IPS-NIHi7 (cell line): ENCODE data around the gene SKA1.
"Not testable (repeated sequence)": the region's sequence is repeated elsewhere in the genome, so short reads cannot be mapped to it uniquely, and the experiment has no call there.

Experiments
- DNase-seq: peaks from one replicate; pipeline ENCODE4 v3.0.0; 2012; ENCODE audit warnings: mixed read lengths; ENCODE audit errors: extremely low spot score

Gene SKA1

DNA sequence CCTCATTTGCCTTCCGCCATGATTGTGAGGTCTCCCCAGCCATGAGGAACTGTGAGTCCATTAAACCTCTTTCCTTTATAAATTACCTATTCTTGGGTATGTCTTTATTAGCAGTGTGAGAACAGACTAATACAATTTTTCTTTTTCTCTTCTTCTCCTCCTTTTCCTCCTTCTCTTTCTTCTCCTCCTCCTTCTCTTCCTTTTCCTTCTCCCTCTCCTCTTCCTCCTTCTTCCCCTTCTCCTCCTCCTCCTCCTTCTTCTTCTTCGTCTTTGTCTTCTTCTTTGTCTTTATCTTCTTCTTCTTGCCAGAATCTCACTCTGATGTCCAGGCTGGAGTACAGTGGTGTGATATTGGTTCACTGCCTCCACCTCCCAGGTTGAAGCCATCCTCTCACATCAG is 20.2 kb downstream of the SKA1 start:
- DNase-seq = no peak

DNA sequence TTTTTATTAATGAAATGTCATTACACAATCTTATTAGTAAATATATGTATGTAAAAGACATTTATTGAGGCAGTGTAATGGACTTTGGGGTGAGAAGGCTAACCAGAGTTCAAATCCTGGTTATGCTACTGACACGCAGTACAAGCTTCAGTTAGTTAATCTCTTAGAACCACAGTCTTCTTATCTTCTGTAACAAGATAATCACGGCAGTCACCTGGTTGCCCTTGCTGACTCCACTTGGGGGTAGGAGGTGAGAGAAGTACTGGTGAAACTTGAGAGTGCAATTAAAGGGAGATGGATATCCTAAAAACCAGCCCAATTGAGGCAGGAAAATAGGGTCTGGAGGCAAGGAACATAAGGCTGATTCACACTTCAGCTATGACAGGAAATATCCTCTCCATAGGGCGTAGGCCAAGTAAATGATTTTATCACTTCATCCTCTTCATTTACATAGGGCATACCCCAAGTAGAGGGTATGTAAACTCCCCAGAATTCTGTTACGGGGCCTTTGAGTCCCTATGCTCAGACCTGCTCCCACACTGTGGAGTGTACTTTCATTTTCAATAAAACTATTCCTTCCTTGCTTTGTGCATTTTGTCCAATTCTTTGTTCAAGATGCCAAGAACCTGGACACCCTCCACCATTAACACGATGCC is 21.3 kb downstream of the SKA1 start:
- no peak for DNase-seq

DNA sequence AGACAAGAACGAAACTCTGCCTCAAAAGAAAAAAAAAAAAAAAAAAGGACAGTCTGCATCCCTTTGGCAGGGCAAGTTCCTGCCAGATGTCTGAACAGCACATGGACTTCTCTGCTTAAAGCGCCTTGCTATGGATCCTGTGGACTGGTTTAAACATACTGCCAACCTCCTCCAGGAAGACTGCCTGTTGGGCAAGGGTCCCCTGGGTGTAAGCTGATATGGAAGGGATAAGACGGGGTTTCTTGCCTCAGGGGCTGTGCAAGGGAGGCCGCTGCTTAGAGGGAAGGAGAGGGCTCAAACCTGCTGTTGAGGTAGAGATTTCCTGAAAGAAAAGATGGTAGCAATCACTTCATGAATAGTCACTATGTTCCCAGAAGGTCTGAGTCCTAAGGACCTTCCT is 22.2 kb downstream of the SKA1 start:
- DNase-seq = no peak

DNA sequence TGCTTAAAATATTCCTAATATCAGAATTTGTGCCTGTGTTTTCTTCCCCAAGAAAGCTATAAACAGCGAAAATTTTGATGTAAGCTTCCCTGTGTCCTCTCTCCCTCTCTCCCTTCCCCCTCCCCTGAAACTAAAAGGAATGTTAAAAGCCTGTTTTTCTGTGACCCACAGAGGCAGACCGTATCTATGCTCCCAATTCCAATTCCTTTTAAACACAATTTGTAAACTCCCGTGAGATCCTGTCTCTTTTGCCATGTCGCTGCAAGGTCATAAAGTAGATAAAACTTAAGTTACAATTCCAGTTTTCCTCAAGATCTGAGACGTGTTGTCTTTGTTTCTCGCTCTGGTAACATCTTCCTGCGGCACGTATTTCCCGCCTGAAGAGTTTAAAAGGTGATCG is 23.3 kb downstream of the SKA1 start:
- no peak for DNase-seq

DNA sequence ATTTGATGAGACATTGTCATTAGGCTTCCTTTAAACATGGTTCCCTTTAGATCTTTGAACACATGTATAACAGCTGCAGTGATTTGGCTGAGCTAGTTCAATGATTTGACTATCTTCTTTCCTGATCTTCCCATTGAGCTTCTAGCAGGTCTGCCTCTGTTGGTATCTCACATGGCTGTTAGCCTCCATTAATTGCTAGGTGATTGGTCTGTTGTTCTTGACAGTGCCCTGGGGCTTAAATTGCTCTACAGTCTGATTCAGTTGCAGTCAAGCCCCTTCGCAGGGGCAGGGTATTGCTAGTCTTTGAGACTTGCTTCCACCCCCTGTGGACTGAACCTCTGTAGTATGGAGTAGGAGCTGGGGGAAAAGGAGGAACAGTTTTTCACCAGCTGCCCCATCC is 24.1 kb downstream of the SKA1 start:
- peak; percentile 21 for DNase-seq

DNA sequence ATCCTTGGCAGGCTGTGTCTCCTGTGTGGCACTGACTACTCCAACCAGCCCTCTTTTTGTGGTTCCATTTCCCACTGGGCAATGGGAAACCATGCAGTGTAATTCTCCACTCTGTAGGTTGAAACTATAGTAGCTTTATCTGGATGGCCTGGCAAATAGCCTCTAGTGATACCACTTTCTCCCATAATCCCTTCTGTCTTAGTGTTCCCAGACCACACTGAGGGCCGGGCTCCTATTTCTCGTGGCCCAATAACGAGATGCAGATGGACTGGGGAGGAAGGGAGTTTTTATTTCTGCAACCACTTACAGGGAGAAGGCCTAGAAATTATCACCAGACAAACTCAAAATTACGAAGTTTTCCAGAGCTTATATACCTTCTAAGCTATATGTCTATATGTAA is 24.7 kb downstream of the SKA1 start:
- no peak for DNase-seq

DNA sequence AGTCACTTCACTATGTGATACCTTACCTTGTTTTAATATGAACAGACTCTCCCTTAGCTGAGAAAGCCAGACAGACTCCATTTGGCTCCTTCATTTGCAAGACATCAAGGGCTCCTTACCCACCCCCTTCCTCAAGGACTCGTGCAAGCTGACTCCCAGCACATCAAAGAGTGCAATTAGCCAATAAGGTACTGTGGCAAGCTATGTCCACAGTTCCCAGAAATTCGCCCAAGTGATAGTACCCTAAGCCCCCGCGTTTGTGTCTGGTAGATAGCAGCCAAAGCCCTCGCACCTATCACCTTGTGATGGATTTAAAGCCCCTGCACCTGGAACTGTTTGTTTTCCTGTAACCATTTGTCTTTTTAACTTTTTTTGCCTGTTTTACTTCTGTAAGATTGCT is 25.6 kb downstream of the SKA1 start:
- not testable (repeated sequence) for DNase-seq

DNA sequence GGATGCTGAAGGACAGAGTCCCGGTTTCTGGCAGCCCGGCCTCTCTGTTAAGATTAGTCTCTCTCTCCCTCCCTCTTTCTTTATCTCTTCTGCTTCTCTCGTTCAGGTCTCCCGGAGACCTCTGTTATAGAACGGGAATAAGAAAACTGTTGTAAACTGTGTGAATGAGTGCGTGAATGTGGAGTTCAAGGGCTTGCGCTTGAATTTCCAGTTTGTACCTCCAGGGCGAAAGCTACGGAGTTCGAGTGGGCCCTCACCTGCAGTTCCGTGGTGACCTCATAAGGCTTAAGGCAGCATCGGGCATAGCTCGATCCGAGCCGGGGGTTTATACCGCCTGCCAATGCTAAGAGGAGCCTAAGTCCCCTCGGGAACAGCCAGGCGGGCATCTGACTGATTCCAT is 26.4 kb downstream of the SKA1 start:
- no peak for DNase-seq

DNA sequence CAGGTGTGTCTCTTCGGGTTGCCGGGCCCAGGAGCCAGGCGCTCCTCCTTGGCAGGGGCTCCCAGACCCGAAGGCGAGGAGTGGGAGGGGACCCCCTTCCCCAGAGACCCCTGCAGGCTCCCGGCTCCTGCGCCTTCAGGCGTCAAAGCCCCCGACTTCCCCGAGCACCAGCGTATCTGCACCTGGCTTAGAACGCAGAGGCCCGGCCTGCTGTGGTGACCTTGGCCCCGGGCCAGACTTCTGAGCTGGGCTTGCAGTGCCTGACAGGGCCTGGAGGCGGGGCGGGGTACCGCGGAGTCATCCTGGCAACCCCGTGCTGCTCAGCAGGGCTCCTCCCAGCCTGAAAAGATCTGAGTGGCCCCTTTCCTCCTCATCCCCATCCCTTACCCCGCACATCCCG is 27.0 kb downstream of the SKA1 start:
- DNase-seq = peak; percentile 66

DNA sequence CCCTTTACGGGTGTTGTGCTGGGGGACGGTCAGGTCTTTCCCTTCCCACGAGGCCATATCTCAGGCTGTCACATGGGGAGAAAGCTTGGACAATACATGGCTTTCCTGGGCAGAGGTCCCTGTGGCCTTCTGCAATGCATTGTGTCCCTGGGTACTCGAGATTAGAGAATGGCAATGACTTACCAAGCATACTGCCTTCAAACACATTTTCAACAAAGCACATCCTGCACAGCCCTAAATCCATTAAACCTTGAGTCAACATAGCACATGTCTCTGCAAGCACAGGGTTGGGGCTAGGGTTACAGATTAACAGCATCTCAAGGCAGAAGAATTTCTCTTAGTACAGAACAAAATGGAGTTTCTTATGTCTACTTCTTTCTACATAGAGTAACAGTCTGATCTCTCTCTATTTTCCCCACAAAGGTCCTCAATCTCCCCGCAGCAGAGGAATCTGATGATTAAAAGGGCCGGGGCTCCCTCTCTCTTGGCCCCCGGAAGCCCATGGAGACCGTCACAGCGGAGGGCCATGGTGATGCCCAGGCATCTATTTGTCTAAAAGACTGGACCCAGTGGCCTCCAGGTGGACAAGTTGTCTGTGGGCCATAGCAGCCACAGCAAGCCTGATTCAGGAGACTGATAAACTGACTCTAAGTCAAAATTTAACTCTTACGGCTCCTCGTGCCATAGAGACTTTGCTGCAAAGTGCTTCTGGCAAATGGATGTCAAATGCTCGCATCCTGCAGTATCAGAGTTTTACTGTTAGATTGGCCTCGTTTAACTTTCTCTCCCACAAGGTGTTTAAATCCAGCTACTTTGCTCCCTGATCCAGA is 30.1 kb downstream of the SKA1 start:
- DNase-seq = not testable (repeated sequence)

DNA sequence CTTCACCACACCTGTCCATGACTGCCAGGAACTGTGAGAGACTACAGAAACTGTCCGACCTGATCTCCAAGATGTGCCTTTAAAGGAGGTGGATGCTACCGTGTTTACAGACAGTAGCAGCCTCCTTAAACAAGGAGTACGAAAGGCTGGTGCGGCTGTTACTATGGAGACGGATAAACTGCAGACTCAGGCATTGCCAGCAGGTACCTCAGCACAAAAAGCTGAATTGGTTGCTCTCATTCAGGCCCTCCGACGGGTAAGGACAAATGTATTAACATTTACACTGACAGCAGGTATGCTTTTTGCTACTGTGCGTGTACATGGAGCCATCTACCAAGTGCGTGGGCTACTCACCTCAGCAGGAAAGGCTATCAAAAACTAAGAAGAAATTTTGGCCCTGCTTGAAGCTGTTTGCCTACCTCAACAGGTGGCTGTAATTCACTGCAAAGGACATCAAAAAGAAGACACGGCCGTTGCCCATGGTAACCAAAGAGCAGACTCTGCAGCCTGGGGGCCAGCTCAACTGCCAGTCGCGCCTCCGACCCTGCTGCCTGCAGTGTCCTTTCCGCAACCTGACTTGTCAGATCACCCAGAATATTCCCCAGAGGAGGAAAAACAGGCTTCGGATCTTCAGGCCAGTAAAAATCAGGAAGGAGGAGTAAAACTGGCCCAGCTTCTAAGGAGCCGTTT is 30.9 kb downstream of the SKA1 start:
- no peak for DNase-seq

DNA sequence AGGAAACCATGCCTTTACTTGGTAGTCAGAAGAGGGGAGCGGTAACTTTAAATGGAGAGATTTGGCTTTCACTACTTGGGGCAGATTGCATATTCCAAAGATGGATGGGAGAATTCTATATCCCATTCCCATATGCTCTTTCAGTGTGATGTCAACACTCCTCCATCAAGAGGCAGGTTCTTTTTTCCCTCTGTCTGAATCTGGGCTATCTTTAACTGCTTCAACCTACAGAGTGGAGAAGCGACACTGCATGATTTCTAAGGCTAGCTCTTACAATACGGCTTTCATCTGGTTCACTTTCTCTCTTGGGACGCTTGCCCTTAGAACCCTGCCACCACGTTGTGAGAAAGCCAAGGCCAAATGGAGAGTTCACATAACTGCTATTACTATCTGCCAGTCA is 34.4 kb downstream of the SKA1 start:
- DNase-seq = no peak

DNA sequence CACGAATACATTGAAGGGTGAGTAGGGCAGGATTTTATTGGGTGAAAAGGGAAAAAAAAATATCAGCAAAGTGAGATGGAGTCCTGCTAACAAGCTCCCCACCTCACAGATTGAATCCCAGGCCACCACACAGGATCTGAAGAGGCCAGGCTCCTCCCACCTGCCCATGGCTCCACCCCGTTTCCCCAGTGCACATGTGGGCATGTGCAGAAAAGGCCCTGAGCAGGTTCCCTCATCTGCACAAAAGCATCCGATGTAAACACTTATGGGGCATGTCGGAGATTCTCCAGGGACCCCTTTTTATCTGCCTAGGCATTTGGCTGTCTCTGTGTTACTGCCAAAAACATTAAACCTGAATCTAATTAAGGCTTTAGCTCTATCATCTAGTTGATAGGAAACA is 35.2 kb downstream of the SKA1 start:
- no peak for DNase-seq

DNA sequence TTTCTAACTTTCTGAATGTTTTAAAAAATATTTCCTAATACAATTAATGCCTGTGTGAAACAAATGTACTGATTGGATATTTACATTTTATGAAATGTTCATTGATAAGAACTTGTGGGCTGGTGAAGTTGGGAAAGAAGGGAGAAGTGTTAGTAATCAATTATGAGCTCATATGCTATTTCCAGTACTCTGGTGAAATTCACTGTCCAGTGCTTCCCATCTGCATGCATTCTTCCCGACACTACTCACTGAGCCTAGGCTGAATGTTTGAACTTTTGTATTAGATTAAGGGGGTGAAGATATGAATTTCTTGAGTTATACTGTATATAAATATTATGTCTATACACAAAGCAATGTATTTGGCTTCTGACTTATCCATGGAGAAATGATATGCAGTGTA is 36.0 kb downstream of the SKA1 start:
- no peak for DNase-seq

DNA sequence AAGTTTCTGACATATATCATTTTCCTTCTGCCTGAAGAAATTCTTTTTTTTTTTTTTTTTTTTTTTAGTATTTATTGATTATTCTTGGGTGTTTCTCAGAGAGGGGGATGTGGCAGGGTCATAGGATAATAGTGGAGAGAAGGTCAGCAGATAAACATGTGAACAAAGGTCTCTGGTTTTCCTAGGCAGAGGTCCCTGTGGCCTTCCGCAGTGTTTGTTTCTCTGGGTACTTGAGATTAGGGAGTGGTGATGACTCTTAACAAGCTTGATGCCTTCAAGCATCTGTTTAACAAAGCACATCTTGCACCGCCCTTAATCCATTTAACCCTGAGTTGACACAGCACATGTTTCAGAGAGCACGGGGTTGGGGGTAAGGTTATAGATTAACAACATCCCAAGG is 42.0 kb downstream of the SKA1 start:
- not testable (repeated sequence) for DNase-seq

DNA sequence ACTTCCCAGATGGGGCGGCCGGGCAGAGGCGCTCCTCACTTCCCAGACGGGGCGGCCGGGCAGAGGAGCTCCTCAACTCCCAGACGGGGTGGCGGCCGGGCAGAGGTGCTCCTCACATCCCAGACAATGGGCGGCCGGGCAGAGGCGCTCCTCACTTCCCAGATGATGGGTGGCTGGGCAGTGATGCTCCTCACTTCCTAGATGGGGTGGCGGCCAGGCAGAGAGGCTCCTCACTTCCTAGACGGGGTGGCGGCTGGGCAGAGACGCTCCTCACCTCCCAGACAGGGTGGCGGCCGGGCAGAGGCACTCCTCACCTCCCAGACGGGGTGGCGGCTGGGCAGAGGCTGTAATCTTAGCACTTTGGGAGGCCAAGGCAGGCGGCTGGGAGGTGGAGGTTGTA is 42.9 kb downstream of the SKA1 start:
- not testable (repeated sequence) for DNase-seq

DNA sequence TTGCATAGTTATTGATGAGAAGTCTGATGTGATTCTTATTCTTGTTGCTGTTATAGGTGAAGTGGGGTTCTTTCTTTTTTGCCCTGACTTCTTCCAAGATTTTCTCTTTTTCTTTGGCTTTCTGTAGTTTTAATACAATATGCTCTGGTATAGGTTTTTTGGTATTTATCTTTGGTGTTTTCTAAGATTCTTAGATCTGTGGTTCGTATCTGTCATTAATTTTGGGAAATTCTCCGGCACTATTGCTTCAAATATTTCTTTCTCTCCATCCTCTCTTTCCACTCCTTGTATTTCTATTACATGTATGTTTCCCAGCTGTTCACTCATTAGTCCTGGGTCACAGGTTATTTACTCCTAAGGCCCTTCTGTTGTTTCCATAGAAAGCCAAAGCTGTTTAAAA is 43.8 kb downstream of the SKA1 start:
- no peak for DNase-seq

DNA sequence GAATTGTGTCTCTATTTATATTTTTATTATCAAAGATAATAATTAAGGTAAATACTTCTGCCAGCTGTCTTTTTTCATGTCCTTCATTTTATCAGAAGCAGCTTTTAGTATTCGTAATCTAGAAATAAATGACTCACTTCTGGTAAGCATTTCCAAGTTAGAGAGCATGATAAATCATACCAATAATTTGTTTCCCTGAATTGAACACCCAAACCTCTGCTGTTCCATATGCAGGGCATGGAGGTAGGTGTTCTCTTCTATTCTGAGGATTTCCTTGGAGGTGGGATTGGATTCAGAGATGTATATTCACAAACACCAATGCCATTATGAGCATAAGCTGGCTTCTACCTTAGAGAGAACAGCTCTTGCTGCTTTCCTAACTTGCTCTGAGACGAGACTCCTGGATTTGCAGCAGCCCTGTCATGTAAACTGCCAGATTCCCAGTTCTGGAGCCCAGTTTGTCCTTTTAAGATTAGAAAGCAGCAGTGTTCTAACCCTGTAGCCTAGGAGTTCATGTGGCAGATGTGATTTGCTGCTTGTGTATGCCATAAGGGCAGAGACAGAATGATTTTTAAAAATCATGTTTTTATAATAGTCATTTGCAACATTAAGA is 47.5 kb downstream of the SKA1 start:
- no peak for DNase-seq

DNA sequence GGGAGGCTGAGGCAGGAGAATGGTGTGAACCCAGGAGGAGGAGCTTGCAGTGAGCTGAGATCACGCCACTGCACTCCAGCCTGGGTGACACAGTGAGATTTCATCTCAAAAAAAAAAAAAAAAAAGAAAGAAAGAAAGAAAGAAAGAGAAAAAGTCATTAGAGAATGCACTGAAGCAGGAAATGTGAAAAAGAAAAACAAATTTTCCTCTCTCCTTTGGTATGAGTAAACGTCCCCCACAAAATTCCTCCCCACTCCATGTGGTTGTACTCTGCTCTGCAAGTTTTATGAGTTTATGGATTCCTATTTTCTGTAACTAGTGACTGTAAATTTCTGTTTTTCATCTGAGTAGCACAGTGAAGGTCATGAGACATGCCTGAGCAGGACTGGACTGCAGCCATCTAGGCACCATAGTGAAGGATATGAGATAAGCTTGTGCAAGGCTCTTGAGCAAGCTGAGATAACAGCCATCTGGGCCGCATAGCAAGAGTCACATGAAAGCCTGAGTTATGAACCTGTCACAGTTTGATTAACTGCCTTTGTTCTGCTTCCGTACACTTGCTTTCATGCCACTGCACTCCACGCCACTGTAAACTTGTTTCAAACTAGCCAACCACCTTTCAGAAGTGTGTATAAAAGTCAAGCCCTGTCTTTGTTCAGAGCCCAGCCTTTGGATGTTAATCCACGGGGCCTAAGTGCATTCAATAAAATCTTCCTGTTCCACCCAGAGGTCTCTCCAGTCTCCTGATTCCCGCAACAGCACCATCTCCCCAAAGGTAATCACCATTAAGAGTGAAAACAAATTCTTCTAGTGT is 50.2 kb downstream of the SKA1 start:
- DNase-seq = no peak

DNA sequence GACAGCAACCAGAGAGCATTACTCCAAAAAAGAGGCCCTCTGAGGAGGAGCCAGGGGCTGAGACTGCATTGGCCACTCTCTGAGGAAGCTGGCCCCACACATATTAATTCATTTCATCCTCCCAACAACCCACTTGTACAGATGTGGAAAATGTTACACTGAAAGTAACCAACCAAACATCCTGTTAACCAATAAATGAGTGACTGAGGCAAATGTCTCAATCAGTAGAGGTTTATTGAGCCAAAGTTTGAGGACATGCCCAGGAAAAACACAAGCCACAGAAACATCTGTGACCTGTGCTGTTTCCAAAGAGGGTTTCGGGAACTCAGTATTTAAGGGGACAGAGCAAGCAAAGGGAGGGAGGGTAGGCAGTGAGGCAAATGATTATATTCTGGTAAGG is 53.0 kb downstream of the SKA1 start:
- no peak for DNase-seq

DNA sequence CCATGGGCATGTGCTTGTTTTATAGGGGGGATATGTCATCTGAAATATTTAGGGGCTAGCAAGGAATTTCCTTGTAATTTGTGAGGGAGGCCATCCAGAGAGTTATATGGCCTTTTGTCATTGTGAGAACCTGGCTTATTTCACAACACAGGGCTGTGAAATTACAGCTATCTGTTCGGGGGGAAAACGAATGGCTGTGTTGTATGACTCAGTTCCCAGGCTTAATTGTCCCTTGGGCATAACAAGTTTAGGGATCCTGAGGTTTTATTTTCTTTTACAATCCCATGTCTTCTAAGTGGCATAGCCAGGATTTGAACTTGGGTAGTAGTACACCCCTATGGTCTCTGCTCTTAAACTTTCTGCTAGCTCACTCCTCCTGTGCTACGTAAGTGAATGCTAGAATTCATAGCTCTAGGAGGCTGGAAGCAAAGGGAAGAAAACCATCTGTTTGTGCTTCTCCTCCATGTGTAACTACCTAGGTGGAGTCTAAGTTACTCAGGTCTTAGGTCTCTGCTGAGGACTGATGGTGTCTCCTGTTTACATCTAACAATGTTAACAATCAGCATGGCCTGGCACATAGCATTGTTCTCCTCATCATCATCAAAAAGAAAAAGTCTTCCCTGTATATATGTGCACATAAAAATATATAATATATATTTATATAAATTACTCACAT is 53.8 kb downstream of the SKA1 start:
- DNase-seq = no peak
